Left renal pelvis (tissue), 4 donors: ENCODE data around the gene ZDHHC17. TPM values are rescaled to one million over a fixed set of nuclear protein-coding genes. Genes with fewer than 3 reads are reported as not detected.
"Not testable (repeated sequence)": the region's sequence is repeated elsewhere in the genome, so short reads cannot be mapped to it uniquely, and the experiment has no call there.

ENCODE experiments used
- DNase-seq, 4 donors: peaks; one replicate each; pipeline ENCODE4 v3.0.0-alpha.2; 2013; ENCODE audit warnings: low read depth in 4 of 4, low spot score in 3 of 4
- polyA plus RNA-seq, 4 donors: library from polyadenylated mRNA; unstranded; fragments of 120-200 nt; gene quantifications; one replicate each; pipeline ENCODE4 v1.2.1, GENCODE V29; 2013; ENCODE audit not compliant: insufficient read length in 4 of 4

The ZDHHC17 gene
- polyA plus RNA-seq = 10 to 100 TPM; 62.9 to 81.2 (median 71.0) TPM

GRCh38 chr12:76763746-76764675 lies at the start of gene ZDHHC17:
Gene ZDHHC17, plus strand, starts transcription at chr12:76764115. Its CDS starts 122 bp downstream, at chr12:76764237.
- DNase-seq = peak; percentile 84 to 90 (median 88)

GRCh38 chr12:76714415-76714814 lies 49.5 kb upstream of the ZDHHC17 start:
- DNase-seq = no peak

- no peak for DNase-seq
Observed at GRCh38 chr12:76714861-76715260, 49.1 kb upstream of the ZDHHC17 start.

GRCh38 chr12:76715332-76715731 lies 48.6 kb upstream of the ZDHHC17 start:
- DNase-seq = no peak

- DNase-seq = no peak
Observed at GRCh38 chr12:76717314-76717713, 46.6 kb upstream of the ZDHHC17 start.

GRCh38 chr12:76719171-76720041 lies 44.5 kb upstream of the ZDHHC17 start:
- no peak for DNase-seq

- no peak for DNase-seq
Observed at GRCh38 chr12:76720068-76720467, 43.8 kb upstream of the ZDHHC17 start.

- DNase-seq = no peak
Observed at GRCh38 chr12:76726626-76727025, 37.3 kb upstream of the ZDHHC17 start.

- not testable (repeated sequence) for DNase-seq
Observed at GRCh38 chr12:76732188-76732587, 31.7 kb upstream of the ZDHHC17 start.

GRCh38 chr12:76737689-76738088 lies 26.2 kb upstream of the ZDHHC17 start:
- DNase-seq = not testable (repeated sequence)

GRCh38 chr12:76738824-76739579 lies 24.9 kb upstream of the ZDHHC17 start:
- no peak for DNase-seq

- DNase-seq = no peak
Observed at GRCh38 chr12:76739896-76740295, 24.0 kb upstream of the ZDHHC17 start.

GRCh38 chr12:76740501-76740900 lies 23.4 kb upstream of the ZDHHC17 start:
- DNase-seq = no peak

- no peak for DNase-seq
Observed at GRCh38 chr12:76745343-76745742, 18.6 kb upstream of the ZDHHC17 start.

GRCh38 chr12:76746516-76746915 lies 17.4 kb upstream of the ZDHHC17 start:
- DNase-seq = no peak

- no peak for DNase-seq
Observed at GRCh38 chr12:76747245-76747644, 16.7 kb upstream of the ZDHHC17 start.

- DNase-seq = no peak
Observed at GRCh38 chr12:76755829-76756379, 8.0 kb upstream of the ZDHHC17 start.

- no peak for DNase-seq
Observed at GRCh38 chr12:76757694-76758093, 6.2 kb upstream of the ZDHHC17 start.

GRCh38 chr12:76762601-76762980 lies 1.3 kb upstream of the ZDHHC17 start:
- DNase-seq = no peak

GRCh38 chr12:76764856-76765255 lies 941 bp downstream of the ZDHHC17 start:
- peak in 2 of 4 donors; percentile 11 to 20 for DNase-seq
